ENCODE data around the gene RNF7.

Gene RNF7

GRCh38 chr3:141793476-141794260, 55.6 kb downstream of the RNF7 start:
- H3K9me3 Mint-ChIP-seq: no peaks in the 10 kb centered on the region
- no peak overlapping the region for H3K4me3 Mint-ChIP-seq
- peak overlapping the region in 2 of 3 experiments; percentile 11 to 99 for H3K27ac Mint-ChIP-seq
- H3K4me1 Mint-ChIP-seq: peaks cover 47% of the 10 kb centered on the region
- no peaks in the 10 kb centered on the region for H3K36me3 Mint-ChIP-seq (ENCODE audit: low read depth)
- no peak for TF ChIP-seq CTCF (IDR thresholded peaks at IDR 0.05; ENCODE audit: unreplicated experiment in 3 of 3)
- H3K27me3 Mint-ChIP-seq (ENCODE audit: low read depth): no peaks in the 10 kb centered on the region

GRCh38 chr3:141795276-141795675, 57.2 kb downstream of the RNF7 start:
- Mint-ChIP-seq H3K9me3 (peaks cover 6% of the 10 kb centered on the region), H3K4me1 (peaks cover 52% of the 10 kb centered on the region), H3K36me3 (ENCODE audit: low read depth) (no peaks in the 10 kb centered on the region), H3K27me3 (ENCODE audit: low read depth) (no peaks in the 10 kb centered on the region), H3K27ac (peak overlapping the region; percentile 98 to 99 (median 99)), H3K4me3 (no peak overlapping the region)
- no peak for TF ChIP-seq CTCF (IDR thresholded peaks at IDR 0.05; ENCODE audit: unreplicated experiment in 3 of 3)

- TF ChIP-seq CTCF (IDR thresholded peaks at IDR 0.05; ENCODE audit: unreplicated experiment in 3 of 3): no peak
- Mint-ChIP-seq H3K4me3 (peak overlapping the region in 2 of 3 experiments; percentile 40 to 88), H3K27ac (peak overlapping the region; percentile 98 to 99 (median 99)), H3K36me3 (ENCODE audit: low read depth) (no peaks in the 10 kb centered on the region), H3K4me1 (peaks cover 52% of the 10 kb centered on the region), H3K9me3 (peaks cover 10% of the 10 kb centered on the region), H3K27me3 (ENCODE audit: low read depth) (no peaks in the 10 kb centered on the region)
Measured at GRCh38 chr3:141795741-141796080, 57.6 kb downstream of the RNF7 start.

- Mint-ChIP-seq H3K27ac (peak overlapping the region; percentile 98 to 99 (median 99)), H3K27me3 (ENCODE audit: low read depth) (no peaks in the 10 kb centered on the region), H3K9me3 (peaks cover 10% of the 10 kb centered on the region), H3K4me3 (peak overlapping the region; percentile 54 to 88 (median 79)), H3K4me1 (peaks cover 52% of the 10 kb centered on the region), H3K36me3 (ENCODE audit: low read depth) (no peaks in the 10 kb centered on the region)
- no peak for TF ChIP-seq CTCF (IDR thresholded peaks at IDR 0.05; ENCODE audit: unreplicated experiment in 3 of 3)
Measured at GRCh38 chr3:141796081-141796888, 58.2 kb downstream of the RNF7 start.
